GM12878 (cell line): ENCODE results near the gene GMNN. TPM values are rescaled to one million over a fixed set of nuclear protein-coding genes. Genes with fewer than 3 reads are reported as not detected.

Experiments used
- ATAC-seq: fragments of 200-7000 bp; cut with Tn5 transposase; 3 replicates; pipeline ENCODE4 v1.9.1; 2020; ENCODE audit warnings: mild to moderate bottlenecking, moderate library complexity
- BruUV-seq: library from RNA; stranded (reverse); fragments of 400-500 nt; replicated peaks from 2 replicates; lab custom pipeline; 2021; lab: Mats Ljungman, UMichigan
- CTCF ChIA-PET: fragments of 300-600 bp; sonication (Branson Sonifier 250); formaldehyde crosslinking; extraction: SDS; loops from one replicate; lab custom pipeline; 2021; ENCODE audit warnings: inconsistent platforms; lab: Yijun Ruan, JAX
- POLR2A ChIA-PET: fragments of 350-600 bp; formaldehyde crosslinking; extraction: SDS; loops from one replicate; lab custom pipeline; 2021; ENCODE audit warnings: inconsistent platforms; lab: Charles Lee
- RAD21 ChIA-PET: fragments of 300-600 bp; sonication (Branson Sonifier 250); formaldehyde crosslinking; loops from one replicate; lab custom pipeline; 2023; ENCODE audit warnings: antibody characterized with exemption; ENCODE audit not compliant: unreplicated experiment; lab: Charles Lee
- SMC1A ChIA-PET: fragments of 300-600 bp; sonication (Branson Sonifier 250); formaldehyde crosslinking; loops from one replicate; lab custom pipeline; 2023; ENCODE audit not compliant: unreplicated experiment, uncharacterized antibody; lab: Charles Lee
- DNase-seq: peaks from one replicate; pipeline ENCODE4 v3.0.0-alpha.2; 2011; ENCODE audit warnings: low read depth, low spot score
- FAIRE-seq: peaks from 3 replicates; lab custom pipeline; 2011; peaks lifted over from hg19 to GRCh38; lab: Jason Lieb, UNC
- H2AFZ ChIP-seq: 2 replicates; pipeline ENCODE4 v1.6.0; 2011; ENCODE audit warnings: low read depth, low read length, control low read depth; ENCODE audit not compliant: control insufficient read depth
- H3K27ac ChIP-seq: 2 replicates; pipeline ENCODE4 v1.5.1; 2011; ENCODE audit warnings: control low read depth; ENCODE audit not compliant: control insufficient read depth, insufficient read depth
- H3K27me3 ChIP-seq, 2 experiments: replicated peaks in 1 of 2; 2 replicates each; pipeline versions ENCODE4 v1.6.0 to v1.6.1; 2011; ENCODE audit warnings: low read length in 1 of 2; ENCODE audit not compliant: control insufficient read depth in 2 of 2, insufficient read depth in 2 of 2
- H3K36me3 ChIP-seq, 2 experiments: 2 replicates each; pipeline ENCODE4 v1.5.1; 2011; ENCODE audit warnings: low read length in 1 of 2; ENCODE audit not compliant: control insufficient read depth in 2 of 2, insufficient read depth in 2 of 2
- H3K4me1 ChIP-seq: 2 replicates; pipeline ENCODE4 v1.6.1; 2011; ENCODE audit warnings: mild to moderate bottlenecking, low read length, moderate library complexity, mixed read lengths; ENCODE audit not compliant: control insufficient read depth, insufficient read depth
- H3K4me2 ChIP-seq: 2 replicates; pipeline ENCODE4 v1.6.0; 2011; ENCODE audit warnings: control low read depth; ENCODE audit not compliant: control insufficient read depth, insufficient read depth
- H3K4me3 ChIP-seq: fragments of 200-600 bp; sonication (generic); 2 replicates; pipeline ENCODE4 v1.5.1; 2016
- H3K79me2 ChIP-seq: 2 replicates; pipeline ENCODE4 v1.6.0; 2011; ENCODE audit warnings: low read length; ENCODE audit not compliant: control insufficient read depth, insufficient read depth
- H3K9ac ChIP-seq: 2 replicates; pipeline ENCODE4 v1.8.0; 2011; ENCODE audit warnings: low read length, control low read depth, mixed read lengths; ENCODE audit not compliant: control insufficient read depth, insufficient read depth
- H3K9me3 ChIP-seq: replicated peaks from 3 replicates; pipeline ENCODE4 v1.5.1; 2011; ENCODE audit warnings: mild to moderate bottlenecking, low read length; ENCODE audit not compliant: control insufficient read depth, insufficient read depth
- H4K20me1 ChIP-seq: 2 replicates; pipeline ENCODE4 v1.6.0; 2011; ENCODE audit not compliant: control insufficient read depth, insufficient read depth
- ASH2L ChIP-seq: fragments of 300-600, 200-600 bp; sonication (generic); IDR thresholded peaks from 2 replicates; pipeline ENCODE4 v1.6.1; 2017; ENCODE audit warnings: low read depth, mild to moderate bottlenecking, borderline replicate concordance
- HCFC1 ChIP-seq: fragments of 150-350 bp; IDR thresholded peaks from 2 replicates; pipeline ENCODE4 v1.6.1; 2014; ENCODE audit warnings: low read length
- IKZF1 ChIP-seq: fragments of 450-650 bp; conservative IDR thresholded peaks from 2 replicates; pipeline ENCODE4 v1.6.1; 2017; ENCODE audit warnings: antibody characterized with exemption, mild to moderate bottlenecking
- MEF2B ChIP-seq: fragments of 450-650 bp; IDR thresholded peaks from 2 replicates; pipeline ENCODE4 v1.6.1; 2018; ENCODE audit warnings: mild to moderate bottlenecking, moderate library complexity; ENCODE audit not compliant: partially characterized antibody, poor library complexity, severe bottlenecking
- NR2C1 ChIP-seq: fragments of 450-650 bp; IDR thresholded peaks from 2 replicates; pipeline ENCODE4 v1.6.1; 2017; ENCODE audit warnings: antibody characterized with exemption, mild to moderate bottlenecking, moderate library complexity
- NR2F1 ChIP-seq: fragments of 450-650 bp; conservative IDR thresholded peaks from 2 replicates; pipeline ENCODE4 v1.6.1; 2017; ENCODE audit warnings: mild to moderate bottlenecking
- RAD51 ChIP-seq: fragments of 450-650 bp; IDR thresholded peaks from 2 replicates; pipeline ENCODE4 v1.6.1; 2016; ENCODE audit warnings: moderate library complexity, mild to moderate bottlenecking, inconsistent platforms
- RFX5 ChIP-seq: IDR thresholded peaks from 2 replicates; pipeline ENCODE4 v1.6.1; 2011; ENCODE audit warnings: low read depth, low read length, improper control_type of control experiment
- WGBS: methylation state at CpG from one replicate; pipeline ENCODE4 v1.1.6; 2016; ENCODE audit warnings: low lambda C conversion rate; ENCODE audit not compliant: insufficient replicate concordance, insufficient coverage; ENCODE audit errors: missing lambda C conversion rate; 5-methylcytosine and 5-hydroxymethylcytosine counted together
- in situ Hi-C: fragments of 300-500 bp; cut with MboI; formaldehyde crosslinking; loops from 9 replicates; pipeline ENCODE4 v1.14.3; 2018; ENCODE audit warnings: mixed read lengths
- intact Hi-C: fragments of 100-400 bp; cut with micrococcal nuclease; formaldehyde crosslinking; loops from one replicate; pipeline ENCODE4 v1.14.2; 2022; ENCODE audit not compliant: unreplicated experiment
- polyA plus RNA-seq, 11 experiments: library from polyadenylated mRNA; depleted of rRNA in 4 of 11; unstranded in 6 of 11; stranded (reverse) in 5 of 11; fragments of >200 nt; fragmentation: Nextera tagmentation in 4 of 11; fragmentation: Illumina TruSeq in 1 of 11; extraction: Ambion mirVana in 4 of 11; extraction: Trizol in 1 of 11; gene quantifications; 1 replicate in 1 of 11; 2 replicates in 10 of 11; pipeline versions ENCODE4 v1.2.1 to v1.2.3, GENCODE V29; 2011 to 2016; ENCODE audit warnings: inconsistent platforms in 2 of 11, missing spikeins in 2 of 11, low read depth in 1 of 11
- total RNA-seq, 4 experiments: library from RNA; depleted of rRNA in 3 of 4; stranded (reverse); fragments of >200 nt in 3 of 4; fragmentation: Illumina TruSeq in 1 of 4; extraction: Trizol in 1 of 4; gene quantifications; 2 replicates each; pipeline versions ENCODE4 v1.2.1 to v1.2.3, GENCODE V29; 2013 to 2021
- TF ChIP-seq, protein P1 (sequence below): IDR thresholded peaks from 2 replicates; pipeline ENCODE4 v1.6.1; 2012; ENCODE audit warnings: low read depth, low read length, improper control_type of control experiment

The GMNN gene
- total and polyA plus RNA-seq, 10 of the 15 experiments (the other 5 are each of a cell fraction or from before 2014, with no cell fraction given): 51.9 to 153 (median 105) TPM

DNA sequence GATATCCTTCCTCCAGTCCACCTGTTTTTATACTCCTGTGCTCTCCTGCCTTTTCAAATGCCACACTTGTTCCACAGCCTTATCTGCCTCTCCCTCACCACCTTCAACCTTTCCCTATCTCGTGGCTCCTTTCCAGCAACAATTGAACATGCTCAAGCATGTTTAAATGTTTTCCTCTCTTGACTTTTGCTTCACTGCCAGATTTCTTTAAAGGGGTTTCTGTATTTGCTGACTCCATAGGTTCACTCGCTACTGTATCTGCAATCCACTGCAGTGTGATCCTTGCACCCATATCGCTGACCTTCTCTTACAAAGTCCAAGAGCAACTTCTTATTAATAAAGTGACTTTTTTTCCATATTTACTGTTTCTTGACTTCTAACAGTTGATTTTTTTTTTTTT lies 11.2 kb upstream of the GMNN start:
- H3K79me2 ChIP-seq: no peaks in the 10 kb centered on the region
- no peak overlapping the region for H3K9ac ChIP-seq
- ChIA-PET POLR2A (no interaction called here), RAD21 (interaction anchor here (1.2 kb wide), 1 partner anchor 184 kb away, joined by 3 read pairs; no protein-coding TSS in a partner anchor), SMC1A (interaction anchor here (1.0 to 1.5 kb wide), 2 partner anchors 183 to 245 kb away, joined by 3 to 6 read pairs; no protein-coding TSS in a partner anchor), CTCF (interaction anchor here (1.4 kb wide), 1 partner anchor 182 kb away, joined by 7 read pairs; no protein-coding TSS in a partner anchor)
- H3K36me3 ChIP-seq: no peaks in the 10 kb centered on the region
- H3K4me1 ChIP-seq: no peaks in the 10 kb centered on the region
- DNase-seq (no peak), FAIRE-seq (no peak), ATAC-seq (no peak)
- H3K4me2 ChIP-seq: no peak overlapping the region
- in situ Hi-C loops (loop anchor here (5.0 kb wide), 1 partner anchor 176 kb away; no protein-coding TSS in a partner anchor), intact Hi-C loops (no loop called here)
- H3K4me3 ChIP-seq: no peak overlapping the region
- WGBS: 67% methylated on average over 3 of the region's 3 CpGs
- H3K27ac ChIP-seq: no peak overlapping the region
- no peaks in the 10 kb centered on the region for H3K27me3 ChIP-seq
- H4K20me1 ChIP-seq: no peaks in the 10 kb centered on the region
- BruUV-seq: no TSS peak
- H2AFZ ChIP-seq: no peak overlapping the region
- no peaks in the 10 kb centered on the region for H3K9me3 ChIP-seq
- TF ChIP-seq RAD51 (no peak), NR2C1 (no peak), ASH2L (no peak), IKZF1 (no peak), RFX5 (no peak), HCFC1 (no peak), NR2F1 (no peak), MEF2B (no peak)
- TF ChIP-seq, protein P1, sequence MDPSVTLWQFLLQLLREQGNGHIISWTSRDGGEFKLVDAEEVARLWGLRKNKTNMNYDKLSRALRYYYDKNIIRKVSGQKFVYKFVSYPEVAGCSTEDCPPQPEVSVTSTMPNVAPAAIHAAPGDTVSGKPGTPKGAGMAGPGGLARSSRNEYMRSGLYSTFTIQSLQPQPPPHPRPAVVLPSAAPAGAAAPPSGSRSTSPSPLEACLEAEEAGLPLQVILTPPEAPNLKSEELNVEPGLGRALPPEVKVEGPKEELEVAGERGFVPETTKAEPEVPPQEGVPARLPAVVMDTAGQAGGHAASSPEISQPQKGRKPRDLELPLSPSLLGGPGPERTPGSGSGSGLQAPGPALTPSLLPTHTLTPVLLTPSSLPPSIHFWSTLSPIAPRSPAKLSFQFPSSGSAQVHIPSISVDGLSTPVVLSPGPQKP: no peak
